ENCODE results near the gene DENND1C.

DENND1C gene

DNA sequence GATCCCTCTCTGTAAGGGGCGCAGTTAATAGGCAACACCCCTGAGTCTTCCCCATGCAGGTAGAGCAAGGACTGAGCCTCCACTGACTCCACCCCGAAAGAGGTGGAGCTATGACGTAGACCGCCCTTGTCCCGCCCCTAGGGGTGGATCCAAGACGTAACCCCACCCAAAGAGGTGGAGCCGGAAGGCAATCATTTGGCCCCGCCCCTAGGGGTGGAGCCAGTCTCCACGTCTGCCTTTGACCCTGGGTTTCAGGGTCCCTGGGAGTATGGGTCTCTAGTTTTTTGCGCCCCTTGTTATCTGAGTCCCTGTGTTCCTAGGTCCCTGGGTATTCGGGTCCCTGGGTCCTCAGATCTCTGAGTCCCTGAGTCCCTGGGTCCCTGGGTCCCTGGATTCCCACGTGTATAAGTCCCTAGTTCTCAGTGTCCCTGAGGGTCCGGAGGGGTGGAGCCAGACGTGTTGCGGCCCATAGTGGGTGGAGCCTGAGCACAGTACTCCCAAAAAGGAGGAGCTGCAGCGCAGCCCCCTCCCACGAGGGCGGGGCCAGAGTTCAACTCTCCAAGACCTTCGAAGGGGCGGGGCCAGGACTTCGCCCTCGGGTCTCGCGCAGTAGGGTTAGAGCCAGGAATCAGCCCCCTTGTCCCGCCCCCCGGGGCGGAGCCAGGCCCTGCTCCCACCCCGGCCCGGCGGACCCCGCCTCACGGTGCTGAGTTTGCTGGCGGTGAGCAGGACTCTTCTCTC is 5.3 kb downstream of the DENND1C start:
- H4K20me1 ChIP-seq (ENCODE audit: insufficient read depth, low read length, poor library complexity, severe bottlenecking), result no peaks in the 10 kb centered on the region
- TF ChIP-seq EZH2phosphoT487 (IDR thresholded peaks at IDR 0.05; ENCODE audit: borderline replicate concordance), result no peak
- TF ChIP-seq, protein P1, sequence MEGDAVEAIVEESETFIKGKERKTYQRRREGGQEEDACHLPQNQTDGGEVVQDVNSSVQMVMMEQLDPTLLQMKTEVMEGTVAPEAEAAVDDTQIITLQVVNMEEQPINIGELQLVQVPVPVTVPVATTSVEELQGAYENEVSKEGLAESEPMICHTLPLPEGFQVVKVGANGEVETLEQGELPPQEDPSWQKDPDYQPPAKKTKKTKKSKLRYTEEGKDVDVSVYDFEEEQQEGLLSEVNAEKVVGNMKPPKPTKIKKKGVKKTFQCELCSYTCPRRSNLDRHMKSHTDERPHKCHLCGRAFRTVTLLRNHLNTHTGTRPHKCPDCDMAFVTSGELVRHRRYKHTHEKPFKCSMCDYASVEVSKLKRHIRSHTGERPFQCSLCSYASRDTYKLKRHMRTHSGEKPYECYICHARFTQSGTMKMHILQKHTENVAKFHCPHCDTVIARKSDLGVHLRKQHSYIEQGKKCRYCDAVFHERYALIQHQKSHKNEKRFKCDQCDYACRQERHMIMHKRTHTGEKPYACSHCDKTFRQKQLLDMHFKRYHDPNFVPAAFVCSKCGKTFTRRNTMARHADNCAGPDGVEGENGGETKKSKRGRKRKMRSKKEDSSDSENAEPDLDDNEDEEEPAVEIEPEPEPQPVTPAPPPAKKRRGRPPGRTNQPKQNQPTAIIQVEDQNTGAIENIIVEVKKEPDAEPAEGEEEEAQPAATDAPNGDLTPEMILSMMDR (conservative IDR thresholded peaks at IDR 0.05; ENCODE audit: low read length), result no peak
- H3K9me3 ChIP-seq (ENCODE audit: insufficient read depth, low read depth, low read length), result no peaks in the 10 kb centered on the region
- H2AFZ ChIP-seq (ENCODE audit: low read length), result no peak overlapping the region
- H3K4me3 ChIP-seq (ENCODE audit: low read length, poor library complexity, severe bottlenecking), result no peak overlapping the region
- H3K36me3 ChIP-seq (ENCODE audit: insufficient read depth, low read length), result no peaks in the 10 kb centered on the region
- H3K79me2 ChIP-seq (ENCODE audit: insufficient read depth, low read length), result peaks cover 19% of the 10 kb centered on the region; the same call in 1 of the 2 replicates
- no peaks in the 10 kb centered on the region for H3K9me2 ChIP-seq (replicated peaks; ENCODE audit: low read depth, low read length)
- no peak overlapping the region for H3K9ac ChIP-seq (ENCODE audit: low read depth, low read length, poor library complexity, severe bottlenecking)
- no peaks in the 10 kb centered on the region for H3F3A ChIP-seq (ENCODE audit: low read depth)
- no peaks in the 10 kb centered on the region for H3K27me3 ChIP-seq (ENCODE audit: insufficient read depth, low read length, poor library complexity, severe bottlenecking)
- H3K4me2 ChIP-seq (ENCODE audit: low read depth, low read length, poor library complexity, severe bottlenecking), result no peak overlapping the region
- peaks cover 7% of the 10 kb centered on the region for H3K4me1 ChIP-seq (ENCODE audit: insufficient read depth, low read length, poor library complexity, severe bottlenecking)

DNA sequence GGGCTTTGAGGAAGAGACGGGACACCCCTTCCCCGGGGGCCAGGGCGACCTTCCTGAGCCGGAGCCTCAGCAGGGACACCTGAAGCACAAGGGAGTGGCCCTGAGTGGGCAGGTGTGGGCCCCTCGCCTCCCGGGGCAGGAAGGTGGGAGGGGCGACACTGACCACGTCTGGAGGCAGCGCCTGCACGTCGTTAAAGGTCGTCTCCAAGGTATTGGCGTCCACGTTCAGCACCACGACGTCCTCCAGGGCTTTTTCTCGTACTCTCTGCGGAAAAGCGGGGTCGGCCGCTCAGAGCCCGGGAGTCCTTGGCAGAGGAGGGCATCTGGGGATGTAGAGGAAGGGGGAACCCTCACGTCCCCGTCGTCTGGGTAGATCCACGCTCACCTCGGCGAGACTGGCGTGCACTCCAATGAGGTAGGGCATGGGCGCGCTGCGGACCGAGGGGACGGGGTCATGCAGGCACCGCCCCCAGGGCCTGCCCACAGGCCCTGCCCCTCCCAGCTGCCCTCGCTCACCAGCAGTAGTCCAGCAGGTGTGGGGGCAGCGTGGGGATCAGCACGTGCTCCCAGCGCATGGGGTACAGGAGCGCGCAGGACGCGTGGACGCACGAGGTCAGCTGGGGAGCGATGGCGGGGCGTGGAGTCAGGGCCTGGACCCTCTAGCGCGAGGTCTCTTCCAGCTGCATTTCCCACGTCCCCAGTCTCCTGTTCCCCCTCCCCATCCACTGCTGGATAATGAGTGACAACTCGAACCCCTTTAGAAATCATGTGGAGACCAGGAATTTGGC is 6.1 kb downstream of the DENND1C start:
- H3K9ac ChIP-seq (ENCODE audit: low read depth, low read length, poor library complexity, severe bottlenecking), result no peak overlapping the region
- H3K4me1 ChIP-seq (ENCODE audit: insufficient read depth, low read length, poor library complexity, severe bottlenecking), result no peaks in the 10 kb centered on the region
- no peak overlapping the region for H3K4me3 ChIP-seq (ENCODE audit: low read length, poor library complexity, severe bottlenecking)
- H4K20me1 ChIP-seq (ENCODE audit: insufficient read depth, low read length, poor library complexity, severe bottlenecking), result no peaks in the 10 kb centered on the region
- H3K27me3 ChIP-seq (ENCODE audit: insufficient read depth, low read length, poor library complexity, severe bottlenecking), result no peaks in the 10 kb centered on the region
- TF ChIP-seq EZH2phosphoT487 (IDR thresholded peaks at IDR 0.05; ENCODE audit: borderline replicate concordance), result no peak
- TF ChIP-seq, protein P1 (conservative IDR thresholded peaks at IDR 0.05; ENCODE audit: low read length), result no peak
- no peaks in the 10 kb centered on the region for H3K9me3 ChIP-seq (ENCODE audit: insufficient read depth, low read depth, low read length)
- H3F3A ChIP-seq (ENCODE audit: low read depth), result no peaks in the 10 kb centered on the region
- H3K79me2 ChIP-seq (ENCODE audit: insufficient read depth, low read length), result peaks cover 12% of the 10 kb centered on the region; the same call in 1 of the 2 replicates
- H2AFZ ChIP-seq (ENCODE audit: low read length), result no peak overlapping the region
- H3K36me3 ChIP-seq (ENCODE audit: insufficient read depth, low read length), result no peaks in the 10 kb centered on the region
- H3K9me2 ChIP-seq (replicated peaks; ENCODE audit: low read depth, low read length), result no peaks in the 10 kb centered on the region
- no peak overlapping the region for H3K4me2 ChIP-seq (ENCODE audit: low read depth, low read length, poor library complexity, severe bottlenecking)

DNA sequence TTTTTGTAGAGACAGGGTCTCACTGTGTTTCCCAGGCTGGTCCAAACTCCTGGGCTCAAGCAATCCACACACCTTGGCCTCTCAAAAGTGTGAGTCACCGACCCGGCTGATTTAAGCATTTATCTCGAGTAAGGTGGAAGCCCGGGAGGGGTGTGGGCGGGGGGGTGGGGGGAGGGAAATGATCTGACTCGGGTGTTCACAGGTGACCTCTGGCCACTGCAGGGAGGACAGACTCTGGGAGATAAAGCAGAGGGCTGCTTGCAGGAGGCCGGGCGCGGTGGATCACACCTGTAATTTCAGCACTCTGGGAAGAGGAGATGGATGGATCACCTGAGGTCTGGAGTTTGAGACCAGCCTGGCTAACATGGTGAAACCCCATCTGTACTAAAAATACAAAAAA is 7.9 kb downstream of the DENND1C start:
- Histone ChIP-seq H3F3A (ENCODE audit: low read depth) (no peaks in the 10 kb centered on the region), H4K20me1 (ENCODE audit: insufficient read depth, low read length, poor library complexity, severe bottlenecking) (no peaks in the 10 kb centered on the region), H3K9me3 (ENCODE audit: insufficient read depth, low read depth, low read length) (no peaks in the 10 kb centered on the region), H3K4me3 (ENCODE audit: low read length, poor library complexity, severe bottlenecking) (no peak overlapping the region), H3K9ac (ENCODE audit: low read depth, low read length, poor library complexity, severe bottlenecking) (no peak overlapping the region), H3K36me3 (ENCODE audit: insufficient read depth, low read length) (no peaks in the 10 kb centered on the region), H3K9me2 (replicated peaks; ENCODE audit: low read depth, low read length) (no peaks in the 10 kb centered on the region), H3K27me3 (ENCODE audit: insufficient read depth, low read length, poor library complexity, severe bottlenecking) (no peaks in the 10 kb centered on the region), H3K4me2 (ENCODE audit: low read depth, low read length, poor library complexity, severe bottlenecking) (no peak overlapping the region), H2AFZ (ENCODE audit: low read length) (no peak overlapping the region), H3K4me1 (ENCODE audit: insufficient read depth, low read length, poor library complexity, severe bottlenecking) (no peaks in the 10 kb centered on the region), H3K79me2 (ENCODE audit: insufficient read depth, low read length) (no peaks in the 10 kb centered on the region)
- TF ChIP-seq EZH2phosphoT487 (IDR thresholded peaks at IDR 0.05; ENCODE audit: borderline replicate concordance), result no peak
- TF ChIP-seq, protein P1 (conservative IDR thresholded peaks at IDR 0.05; ENCODE audit: low read length), result no peak

Data from Loucy (cell line).